Endothelial cell of umbilical vein (primary cell): ENCODE data around the gene TRMT6.

ENCODE experiments used
- CTCF ChIP-seq, 2 donors: IDR thresholded peaks; 1 replicate in 1 of 2; 2 replicates in 1 of 2; pipeline ENCODE4 v1.5.1; 2011; ENCODE audit warnings: low read length in 2 of 2, mild to moderate bottlenecking in 2 of 2, moderate library complexity in 2 of 2, control low read depth in 1 of 2, inconsistent platforms in 1 of 2, low read depth in 1 of 2; ENCODE audit not compliant: insufficient read depth in 1 of 2; ENCODE audit errors: extremely low read depth in 1 of 2
- EZH2 ChIP-seq: IDR thresholded peaks from 2 replicates; pipeline ENCODE4 v1.6.1; 2012; ENCODE audit warnings: borderline replicate concordance, low read depth, mild to moderate bottlenecking, moderate library complexity, low read length, inconsistent platforms; ENCODE audit not compliant: severe bottlenecking
- GATA2 ChIP-seq: IDR thresholded peaks from 2 replicates; pipeline ENCODE4 v1.7.0; 2011; ENCODE audit warnings: low read depth, mild to moderate bottlenecking, moderate library complexity, mixed read lengths, low read length; ENCODE audit not compliant: insufficient read length, insufficient read depth
- POLR2A ChIP-seq: IDR thresholded peaks from 2 replicates; pipeline ENCODE4 v1.6.1; 2012; ENCODE audit warnings: low read depth, mild to moderate bottlenecking, control low read depth, low read length
- POLR2AphosphoS5 ChIP-seq: IDR thresholded peaks from 2 replicates; pipeline ENCODE4 v1.6.1; 2012; ENCODE audit warnings: low read depth, mild to moderate bottlenecking, control low read depth, low read length, moderate library complexity; ENCODE audit not compliant: insufficient read depth

DNA sequence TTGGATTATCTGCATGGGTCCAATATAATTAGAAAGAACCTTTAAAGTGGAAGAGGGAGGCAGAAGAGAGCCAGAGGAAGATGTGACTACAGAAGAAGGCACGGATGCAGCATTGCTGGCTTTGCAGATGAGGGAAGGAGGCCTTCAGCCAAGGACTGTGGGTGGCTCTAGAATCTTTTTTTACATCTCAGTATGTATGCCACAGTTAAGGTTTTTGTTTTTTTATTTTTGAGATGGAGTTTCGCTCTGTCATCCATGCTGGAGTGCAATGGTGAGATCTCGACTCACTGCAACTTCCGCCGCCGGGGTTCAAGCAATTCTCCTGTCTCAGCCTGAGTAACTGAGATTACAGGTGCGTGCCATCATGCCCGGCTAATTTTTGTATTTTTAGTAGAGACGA is 49.5 kb upstream of the TRMT6 start:
- TF ChIP-seq CTCF (IDR thresholded peaks at IDR 0.05; ENCODE audit: extremely low read depth in 1 of 2, insufficient read depth in 1 of 2, low read depth in 1 of 2, low read length in 2 of 2) (no peak), POLR2A (no peak), EZH2 (no peak), POLR2AphosphoS5 (no peak), GATA2 (no peak)
